Activated CD8-positive, alpha-beta memory T cell treated with anti-CD3 and anti-CD28 coated beads, Interleukin-2, amount 50 U/mL, for 24 hours (primary cell): ENCODE measurements around the gene SH3GL3.

ENCODE experiments used
- DNase-seq: peaks from one replicate; pipeline ENCODE4 v3.0.0-alpha.2; 2020; ENCODE audit errors: extremely low read depth

Gene SH3GL3

DNA sequence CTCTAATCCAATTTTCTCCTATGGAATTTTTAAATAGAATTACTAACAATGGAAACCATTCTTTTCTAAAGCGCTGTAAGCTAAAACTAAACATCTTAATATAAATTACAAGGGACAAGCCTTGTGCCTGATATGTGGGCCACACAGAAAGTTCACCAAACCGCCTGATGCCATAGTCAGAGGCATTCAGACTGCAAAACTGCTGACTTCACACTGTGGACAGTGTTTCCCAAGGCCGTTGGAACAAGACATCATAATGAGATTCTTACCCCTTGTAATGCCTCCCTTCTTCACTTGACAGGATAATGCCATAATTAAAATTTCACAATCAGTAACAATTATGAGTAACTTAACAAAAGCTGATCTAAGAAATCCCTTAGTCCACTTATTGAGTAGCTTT is 14.9 kb downstream of the SH3GL3 start:
- DNase-seq = no peak

GRCh38 chr15:83462953-83463433 is 15.9 kb downstream of the SH3GL3 start:
- no peak for DNase-seq

DNA sequence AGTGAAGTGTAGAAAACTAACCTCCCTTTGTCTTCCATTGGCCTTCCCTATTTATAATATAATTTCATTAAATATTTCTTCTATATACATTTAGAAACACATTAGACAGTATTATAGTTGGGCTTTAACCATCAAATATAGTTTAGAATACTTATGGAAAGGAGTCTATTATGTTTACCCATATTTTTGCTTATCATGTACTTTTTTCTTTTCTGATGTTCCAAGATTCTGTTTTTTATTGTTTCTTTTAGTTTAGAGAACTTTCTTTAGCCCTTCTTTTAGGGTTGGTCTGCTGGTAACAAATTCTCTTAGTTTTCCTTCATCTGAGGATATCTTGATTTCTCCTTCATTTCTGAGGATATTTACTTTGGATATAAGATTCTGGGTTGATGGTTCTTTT is 23.7 kb downstream of the SH3GL3 start:
- DNase-seq = no peak

DNA sequence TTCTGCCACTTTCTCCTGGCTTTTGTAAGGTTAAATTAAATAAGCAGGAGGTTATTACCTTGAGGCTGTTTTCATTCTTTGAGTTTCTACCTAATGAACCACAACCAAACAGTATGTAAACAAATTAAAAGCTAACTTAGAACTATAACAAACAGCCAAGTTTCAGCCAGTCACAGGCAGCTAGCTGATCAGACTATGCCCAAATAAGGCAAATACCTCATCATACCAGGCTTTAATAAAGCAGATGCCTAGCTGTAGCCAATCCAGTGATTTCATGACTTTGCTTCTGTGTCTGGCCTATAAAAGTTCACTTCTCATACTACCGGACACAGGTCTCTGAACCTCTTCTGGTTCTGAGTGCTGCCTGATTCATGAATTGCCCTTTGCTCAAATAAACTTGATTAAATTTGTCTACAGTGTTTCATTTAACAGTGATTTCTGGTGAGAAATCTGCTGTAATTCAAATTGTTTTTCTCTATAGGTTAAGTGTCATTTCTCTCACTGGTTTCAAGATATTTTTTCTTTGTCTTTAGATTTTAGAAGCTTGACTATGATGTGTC is 24.2 kb downstream of the SH3GL3 start:
- no peak for DNase-seq

GRCh38 chr15:83472151-83472550 is 25.0 kb downstream of the SH3GL3 start:
- DNase-seq = no peak

GRCh38 chr15:83472797-83473196 is 25.7 kb downstream of the SH3GL3 start:
- DNase-seq = no peak

DNA sequence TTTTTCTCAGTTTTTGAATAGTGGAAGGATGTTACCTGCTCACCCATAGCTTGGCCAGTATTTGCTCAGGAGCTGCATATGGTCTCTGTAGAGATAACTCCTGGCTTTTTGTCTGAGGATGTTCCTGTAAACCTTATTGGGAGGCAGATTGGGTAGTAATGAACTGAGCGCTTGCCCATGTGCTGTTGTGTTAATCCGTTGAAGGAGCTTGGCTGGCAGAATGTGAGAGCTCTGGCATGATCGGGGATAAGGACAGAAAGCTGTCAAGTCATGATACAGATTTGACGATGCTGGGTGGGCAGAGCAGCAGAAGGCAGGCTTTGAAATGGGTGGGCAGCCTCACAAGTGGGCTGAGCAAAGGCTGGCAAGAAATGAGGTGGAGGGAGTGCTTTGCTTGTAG is 27.4 kb downstream of the SH3GL3 start:
- DNase-seq = no peak

GRCh38 chr15:83475551-83475950 is 28.4 kb downstream of the SH3GL3 start:
- no peak for DNase-seq

- no peak for DNase-seq
These were observed 28.9 kb downstream of the SH3GL3 start for GRCh38 chr15:83476066-83476465.

- no peak for DNase-seq
These were observed 29.6 kb downstream of the SH3GL3 start for GRCh38 chr15:83476708-83477107.

- no peak for DNase-seq
These were observed 30.1 kb downstream of the SH3GL3 start for GRCh38 chr15:83477172-83477807.

- no peak for DNase-seq
These were observed 30.8 kb downstream of the SH3GL3 start for GRCh38 chr15:83477808-83478537.

- DNase-seq = no peak
These were observed 36.5 kb downstream of the SH3GL3 start for GRCh38 chr15:83483612-83484011.

DNA sequence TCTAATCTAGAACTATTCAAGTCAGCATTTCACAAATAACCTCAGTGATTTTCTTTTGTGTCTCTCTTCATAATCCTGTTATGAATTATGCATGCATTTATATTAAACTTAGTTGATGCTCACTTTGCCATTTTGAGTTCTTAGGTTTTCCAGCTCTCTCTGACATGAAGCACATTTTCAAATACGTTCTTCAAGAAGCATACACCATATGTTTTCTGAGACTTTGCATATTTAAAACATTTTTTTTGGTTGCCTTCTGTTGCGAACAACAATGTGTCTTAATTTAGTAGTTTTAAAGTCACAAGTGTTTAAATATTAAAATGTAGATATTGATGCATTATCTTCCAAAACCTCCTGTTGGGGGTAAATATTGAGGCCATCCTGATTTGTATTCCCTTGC is 37.5 kb downstream of the SH3GL3 start:
- no peak for DNase-seq

DNA sequence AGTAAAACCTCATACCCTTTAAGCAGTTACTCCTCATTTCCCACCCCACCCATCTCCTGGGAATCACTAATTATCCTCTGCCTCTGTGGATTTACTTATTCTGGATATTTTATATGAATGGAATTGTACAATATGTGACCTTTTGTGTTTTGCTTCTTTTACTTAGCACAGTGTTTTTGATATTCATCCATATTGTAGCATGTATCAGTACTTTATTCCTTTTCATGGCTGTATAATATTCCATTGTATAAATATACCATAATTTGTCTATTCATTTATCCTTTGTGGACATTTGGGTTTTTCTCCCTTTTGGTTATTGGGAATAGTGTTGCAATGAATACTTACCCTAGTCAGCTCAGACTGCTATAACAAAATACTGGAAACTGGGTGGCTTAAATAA is 39.2 kb downstream of the SH3GL3 start:
- DNase-seq = no peak

DNA sequence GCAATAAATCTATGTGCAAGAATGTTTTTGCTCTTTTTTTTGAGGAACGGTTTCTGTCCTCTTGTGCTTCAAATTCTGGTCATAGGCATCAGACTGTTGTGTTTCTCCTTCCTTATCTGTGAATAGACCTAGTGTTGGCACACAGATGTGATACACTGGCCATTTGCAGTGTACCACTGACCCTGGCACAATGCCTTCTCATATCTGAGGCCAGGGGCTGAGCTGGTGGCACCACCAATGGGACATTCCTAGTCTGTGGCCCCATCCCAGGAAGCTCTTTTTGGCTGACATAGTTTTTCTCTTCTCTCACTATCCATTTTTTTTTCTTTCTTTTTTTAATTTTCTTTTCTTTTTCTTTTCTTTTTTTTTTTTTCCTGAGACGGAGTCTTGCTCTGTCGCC is 40.4 kb downstream of the SH3GL3 start:
- no peak for DNase-seq

DNA sequence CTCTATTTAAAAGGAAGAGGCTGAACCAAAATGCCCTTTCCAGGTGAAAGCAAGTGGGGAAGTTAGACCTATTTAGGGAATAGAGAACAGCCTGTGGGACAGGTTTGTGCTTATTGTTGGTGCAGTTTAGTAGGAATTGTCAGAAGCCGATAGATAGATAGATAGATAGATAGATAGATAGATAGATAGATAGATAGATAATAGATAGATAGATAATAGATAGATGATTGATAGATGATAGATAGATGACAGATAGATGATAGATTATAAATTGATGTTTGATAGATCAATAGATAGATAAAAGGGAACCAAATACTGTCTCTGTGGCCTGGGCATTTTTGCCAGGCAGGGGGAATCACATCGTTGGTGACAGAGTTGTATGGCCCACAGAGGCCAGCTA is 42.5 kb downstream of the SH3GL3 start:
- DNase-seq = no peak

DNA sequence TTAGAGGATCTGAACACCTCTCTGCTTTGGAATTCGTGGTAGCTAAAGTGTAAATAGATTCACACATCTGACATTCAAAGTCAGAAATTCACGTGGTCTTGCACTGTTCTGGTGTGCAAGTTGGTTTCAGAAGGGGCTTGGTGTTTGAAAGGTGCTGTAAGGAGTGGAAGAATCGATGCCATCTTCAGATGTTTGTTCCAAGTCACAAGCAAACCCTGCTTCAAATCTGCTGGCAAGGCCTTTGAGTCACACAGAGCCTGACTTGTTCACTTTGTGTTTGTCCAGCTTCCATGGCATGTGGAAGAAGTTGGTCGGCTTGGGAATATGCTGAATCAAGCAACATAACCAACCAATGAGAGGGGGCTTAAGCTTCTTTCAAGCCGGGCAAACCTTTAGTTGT is 44.3 kb downstream of the SH3GL3 start:
- no peak for DNase-seq

DNA sequence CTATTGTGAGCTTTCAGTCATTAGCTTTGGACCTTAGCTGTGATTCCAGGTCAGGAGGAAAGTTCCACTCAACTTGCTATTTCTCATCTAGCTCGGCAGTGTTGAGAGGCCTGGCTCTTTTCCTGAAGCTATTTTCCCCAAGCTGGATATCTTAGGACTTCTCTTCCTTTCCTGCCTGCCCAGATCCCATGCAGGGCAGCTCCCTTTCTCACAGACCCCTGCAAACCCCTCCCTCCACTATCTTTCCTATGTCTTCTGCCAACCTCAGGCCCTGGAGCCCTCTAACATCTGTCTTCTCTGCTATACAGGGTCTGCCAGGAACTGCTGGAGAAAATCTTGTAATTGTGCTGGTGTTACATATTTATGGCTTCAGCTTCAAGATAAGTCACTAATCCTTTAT is 49.6 kb downstream of the SH3GL3 start:
- no peak for DNase-seq

GRCh38 chr15:83498374-83498773 is 51.2 kb downstream of the SH3GL3 start:
- DNase-seq = no peak

- DNase-seq = no peak
These were observed 51.7 kb downstream of the SH3GL3 start for GRCh38 chr15:83498801-83499200.

DNA sequence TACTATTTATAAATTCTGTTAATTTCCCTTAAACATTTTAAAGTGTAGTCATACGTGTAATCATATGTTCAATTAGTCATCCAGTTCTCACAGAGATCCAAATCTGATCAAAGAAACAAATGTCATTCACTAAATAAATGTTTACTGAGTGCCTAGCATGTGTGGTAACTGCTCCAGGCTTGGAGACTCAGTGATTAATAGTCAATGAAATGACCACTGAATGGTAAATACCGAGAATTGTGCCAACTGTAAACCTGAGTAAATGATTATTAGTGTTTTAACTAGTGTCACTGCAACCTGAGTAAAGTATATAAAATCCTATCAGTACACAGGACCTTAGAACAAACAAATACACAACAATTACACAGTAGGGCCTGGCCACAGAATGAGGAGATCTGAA is 52.3 kb downstream of the SH3GL3 start:
- no peak for DNase-seq
